COLO829 (cell line): ENCODE results near the gene FAM72D.
"Not testable (repeated sequence)": the region's sequence is repeated elsewhere in the genome, so short reads cannot be mapped to it uniquely, and the experiment has no call there.

ENCODE experiments used
- DNase-seq: peaks from one replicate; pipeline ENCODE4 v3.0.0; 2012; ENCODE audit warnings: low spot score

Gene FAM72D

DNA sequence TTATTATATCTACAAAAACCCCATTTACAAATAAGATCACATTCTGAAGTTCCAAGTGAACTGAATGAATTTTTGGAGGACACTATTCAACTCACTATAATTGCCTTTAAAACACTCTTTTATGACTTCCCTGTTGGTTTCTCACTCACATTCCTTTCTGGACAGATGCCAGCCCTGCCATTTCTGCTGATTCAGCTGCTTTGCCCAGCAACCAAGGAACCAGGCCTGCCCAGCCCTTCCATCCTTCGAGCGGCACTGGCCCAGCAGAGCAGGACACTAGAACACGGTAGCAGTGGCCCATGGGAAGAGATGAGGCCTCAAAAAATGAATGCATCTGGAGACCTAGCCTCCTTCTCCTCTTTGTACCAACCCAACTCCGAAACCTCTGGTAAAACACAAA is 50.5 kb downstream of the FAM72D start:
- DNase-seq = not testable (repeated sequence)

DNA sequence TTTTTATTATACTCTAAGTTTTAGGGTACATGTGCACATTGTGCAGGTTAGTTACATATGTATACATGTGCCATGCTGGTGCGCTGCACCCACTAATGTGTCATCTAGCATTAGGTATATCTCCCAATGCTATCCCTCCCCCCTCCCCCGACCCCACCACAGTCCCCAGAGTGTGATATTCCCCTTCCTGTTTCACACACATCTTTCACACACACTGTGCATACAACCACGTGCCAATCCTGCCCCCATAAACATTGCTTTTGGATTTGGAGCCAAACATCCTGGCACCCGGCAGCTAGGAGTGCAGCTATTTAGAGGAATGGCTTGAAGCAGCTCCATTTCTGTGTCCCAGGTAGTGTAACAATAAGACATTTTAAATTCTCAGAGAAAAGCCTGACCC is 51.4 kb downstream of the FAM72D start:
- not testable (repeated sequence) for DNase-seq

DNA sequence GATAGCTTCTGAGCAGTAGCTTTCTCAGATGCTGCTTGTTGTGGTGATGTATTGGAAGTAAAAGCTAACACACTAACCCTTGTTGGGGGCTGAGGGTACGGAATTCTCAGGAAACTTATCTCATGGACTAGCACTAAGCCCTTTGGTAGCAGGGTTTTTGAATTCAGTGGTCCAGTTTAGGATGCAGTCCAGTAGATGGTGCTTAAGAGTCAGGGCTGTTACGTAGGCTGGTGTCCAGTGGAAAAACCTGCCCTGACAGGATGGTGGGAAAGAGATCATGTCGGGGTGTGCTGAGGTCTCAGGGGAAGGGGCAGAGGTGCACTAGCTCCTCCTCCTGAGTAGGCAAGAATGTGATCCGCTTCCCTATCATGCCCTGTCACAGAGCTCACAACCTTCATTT is 59.6 kb downstream of the FAM72D start:
- DNase-seq = not testable (repeated sequence)

DNA sequence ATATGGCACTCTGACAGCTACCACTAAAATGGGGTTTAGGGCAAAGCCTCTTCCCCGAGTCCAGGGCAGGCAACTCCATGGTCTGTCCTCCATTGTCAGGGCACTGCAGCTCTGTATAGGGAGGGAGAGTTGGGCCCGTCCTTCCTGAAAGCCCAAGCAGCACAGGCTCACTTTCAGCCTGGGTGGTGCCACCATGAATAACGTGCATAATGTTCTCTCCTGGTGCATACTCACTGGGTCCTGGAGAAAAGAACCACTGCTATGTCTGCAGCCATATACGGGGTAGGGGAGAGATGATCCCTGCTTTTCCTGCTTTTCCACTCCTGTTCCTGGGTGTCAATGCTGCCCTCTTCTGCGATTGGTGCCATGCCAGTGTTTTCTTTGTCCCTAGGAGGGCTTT is 60.1 kb downstream of the FAM72D start:
- not testable (repeated sequence) for DNase-seq

DNA sequence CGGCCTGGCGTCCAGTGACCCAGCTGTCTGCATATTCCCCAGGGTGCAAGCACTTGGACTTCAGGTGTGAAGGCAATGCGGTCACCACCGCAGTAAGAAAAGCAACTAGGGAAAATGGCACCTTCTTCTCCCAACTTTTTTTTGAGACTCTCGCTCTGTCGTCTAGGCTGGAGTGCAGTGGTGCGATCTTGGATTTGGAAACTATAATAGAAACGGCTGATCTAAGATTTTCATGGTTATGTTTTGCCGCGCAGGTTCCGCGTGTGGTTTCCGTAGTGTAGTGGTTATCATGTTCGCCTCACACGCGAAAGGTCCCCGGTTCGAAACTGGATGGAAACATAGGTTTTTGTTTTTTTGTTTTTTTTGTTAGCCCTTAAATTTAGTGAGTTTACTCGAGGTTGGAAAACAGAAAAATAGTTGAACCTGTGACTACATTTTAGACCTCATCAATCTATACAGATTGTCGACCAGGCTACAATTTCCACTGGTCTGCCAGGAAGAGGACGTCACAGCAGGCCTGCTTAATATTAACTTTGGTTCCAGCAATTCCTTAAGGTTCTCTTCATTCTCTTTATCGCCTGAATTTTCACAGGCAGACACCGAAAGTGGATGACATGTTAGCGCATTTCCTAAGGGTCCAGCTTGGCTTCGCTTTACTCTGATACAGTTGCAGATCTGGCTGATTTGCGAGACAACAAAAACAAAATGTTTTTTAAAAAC is 61.3 kb downstream of the FAM72D start:
- not testable (repeated sequence) for DNase-seq

DNA sequence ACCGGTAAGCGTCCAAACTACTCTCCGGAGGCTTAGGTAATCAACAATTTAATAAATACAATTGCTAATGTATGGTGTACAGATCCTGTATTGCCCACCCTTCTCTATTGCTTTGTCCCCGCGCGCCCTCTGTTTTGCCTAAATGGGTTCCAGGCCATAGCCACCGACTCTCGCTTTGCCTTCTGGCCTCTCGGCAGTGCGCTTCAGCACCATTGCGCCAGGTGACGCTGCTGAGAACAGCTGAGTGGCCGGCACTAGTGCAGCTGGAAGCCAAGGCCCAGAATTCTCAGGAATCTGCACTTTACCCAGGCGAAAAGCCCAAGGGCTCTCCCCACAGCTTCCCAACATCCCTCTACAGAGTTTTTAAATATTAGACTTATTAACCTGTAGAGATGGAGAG is 61.9 kb downstream of the FAM72D start:
- not testable (repeated sequence) for DNase-seq

DNA sequence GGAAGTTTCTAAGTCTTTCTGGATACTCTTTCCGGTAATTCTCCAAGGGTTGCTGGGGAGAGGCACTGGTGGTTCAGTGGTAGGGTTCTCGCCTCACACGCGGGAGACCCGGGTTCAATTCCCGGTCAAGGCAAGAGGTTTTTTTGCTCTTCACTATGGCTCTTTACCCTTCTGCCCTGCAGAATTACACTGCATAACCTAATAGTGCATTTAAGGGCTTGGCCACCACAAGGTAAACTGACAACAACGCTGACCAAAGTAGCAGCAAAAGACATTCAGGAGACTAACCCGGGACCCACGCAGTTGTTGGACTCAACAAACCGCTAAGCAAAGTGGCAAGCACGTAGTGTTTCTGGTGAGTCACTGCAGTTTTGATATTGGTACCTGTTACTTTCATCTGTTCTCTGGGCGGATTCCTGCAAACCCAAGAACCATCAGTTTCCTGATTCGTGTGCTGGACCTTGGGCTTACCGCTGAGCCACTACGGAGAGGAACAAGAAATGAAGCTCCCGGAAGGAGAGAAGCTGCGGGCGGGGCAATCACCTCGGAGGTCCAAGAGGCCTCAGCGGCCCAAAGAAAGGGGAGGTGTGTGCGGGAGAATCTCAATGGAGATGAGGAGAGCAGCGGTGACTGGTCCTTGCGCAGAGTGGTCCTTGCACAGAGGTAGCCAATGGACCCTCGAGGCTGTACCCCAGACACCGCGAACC is 65.4 kb downstream of the FAM72D start:
- not testable (repeated sequence) for DNase-seq
